HG03175 (cell line): ENCODE results near the gene IRF9.

Experiments used
- ATAC-seq: cut with Tn5 transposase; IDR thresholded peaks from one replicate; pipeline ENCODE4 v1.9.1; 2021; ENCODE audit warnings: mild to moderate bottlenecking, moderate library complexity; ENCODE audit not compliant: unreplicated experiment

IRF9 gene

GRCh38 chr14:24213866-24214662 is 53.0 kb downstream of the IRF9 start:
- ATAC-seq, result no peak

- peak; percentile 80 for ATAC-seq
These were observed 54.7 kb downstream of the IRF9 start, which contains the start of gene MDP1 for GRCh38 chr14:24215495-24216344. TSS of gene MDP1 (minus strand) at chr14:24216066. CDS start at chr14:24215955, 111 bp downstream.
